ENCODE measurements around the gene FUT8. TPM values are rescaled to one million over a fixed set of nuclear protein-coding genes. Genes with fewer than 3 reads are reported as not detected.

The FUT8 gene
- total RNA-seq, 4 donors from 2014 or later: 7.9 to 27.5 (median 12.8) TPM

DNA sequence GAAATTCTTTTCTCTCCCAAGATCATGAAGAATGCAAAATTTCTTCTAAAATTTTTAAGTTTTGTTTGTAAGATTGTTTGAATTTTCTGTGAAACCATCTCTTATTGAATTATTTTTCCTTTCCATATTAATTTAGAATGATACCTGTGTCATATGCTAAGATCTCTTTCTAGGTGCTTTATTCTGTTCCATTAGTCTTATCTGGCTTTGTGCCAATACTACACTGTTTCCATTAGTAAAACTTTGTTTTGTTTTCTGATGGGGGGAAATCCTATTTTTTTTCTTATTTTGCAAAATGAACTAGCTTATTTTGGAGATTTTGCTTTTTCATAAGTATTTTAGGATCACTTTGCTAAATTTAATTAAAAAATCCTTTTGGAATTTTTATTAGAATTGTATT is 193.9 kb downstream of the FUT8 start:
- intact Hi-C loops (cut with DNase I; ENCODE audit: low total_unique reads) (no loop called here), in situ Hi-C loops (cut with MboI; ENCODE audit: low pct_ligation_motif_present in 1 of 4, low pct_unique_long_range_greater_than_20kb in 1 of 4, low sequenced_read_pairs in 3 of 4) (no loop called here)
- no peaks in the 10 kb centered on the region for H3K9me3 ChIP-seq
- H3K27me3 ChIP-seq: no peaks in the 10 kb centered on the region
- DNase-seq: no peak
- H3K4me1 ChIP-seq: peaks cover 0 to 5% (median 0%) of the 10 kb centered on the region in 4 donors
- TF ChIP-seq POLR2A (IDR thresholded peaks at IDR 0.05) (no peak), EP300 (IDR thresholded peaks at IDR 0.05; ENCODE audit: low read depth) (no peak), POLR2AphosphoS5 (IDR thresholded peaks at IDR 0.05) (no peak)
- TF ChIP-seq, protein P1, sequence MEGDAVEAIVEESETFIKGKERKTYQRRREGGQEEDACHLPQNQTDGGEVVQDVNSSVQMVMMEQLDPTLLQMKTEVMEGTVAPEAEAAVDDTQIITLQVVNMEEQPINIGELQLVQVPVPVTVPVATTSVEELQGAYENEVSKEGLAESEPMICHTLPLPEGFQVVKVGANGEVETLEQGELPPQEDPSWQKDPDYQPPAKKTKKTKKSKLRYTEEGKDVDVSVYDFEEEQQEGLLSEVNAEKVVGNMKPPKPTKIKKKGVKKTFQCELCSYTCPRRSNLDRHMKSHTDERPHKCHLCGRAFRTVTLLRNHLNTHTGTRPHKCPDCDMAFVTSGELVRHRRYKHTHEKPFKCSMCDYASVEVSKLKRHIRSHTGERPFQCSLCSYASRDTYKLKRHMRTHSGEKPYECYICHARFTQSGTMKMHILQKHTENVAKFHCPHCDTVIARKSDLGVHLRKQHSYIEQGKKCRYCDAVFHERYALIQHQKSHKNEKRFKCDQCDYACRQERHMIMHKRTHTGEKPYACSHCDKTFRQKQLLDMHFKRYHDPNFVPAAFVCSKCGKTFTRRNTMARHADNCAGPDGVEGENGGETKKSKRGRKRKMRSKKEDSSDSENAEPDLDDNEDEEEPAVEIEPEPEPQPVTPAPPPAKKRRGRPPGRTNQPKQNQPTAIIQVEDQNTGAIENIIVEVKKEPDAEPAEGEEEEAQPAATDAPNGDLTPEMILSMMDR (IDR thresholded peaks at IDR 0.05): no peak
- H3K27ac ChIP-seq: no peak overlapping the region
- H3K36me3 ChIP-seq: no peaks in the 10 kb centered on the region
- H3K4me3 ChIP-seq: no peak overlapping the region

- 97 to 99% methylated on average over 3 of the region's 3 CpGs for WGBS, 2 donors (ENCODE audit: low coverage in 1 of 2)
These were observed 200.7 kb downstream of the FUT8 start for GRCh38 chr14:65613131-65613650.

GRCh38 chr14:65618996-65619395 is 206.5 kb downstream of the FUT8 start:
- in situ Hi-C loops (cut with MboI; ENCODE audit: low pct_ligation_motif_present in 1 of 4, low pct_unique_long_range_greater_than_20kb in 1 of 4, low sequenced_read_pairs in 3 of 4) (no loop called here), intact Hi-C loops (cut with DNase I; ENCODE audit: low total_unique reads) (no loop called here)
- Histone ChIP-seq H3K36me3 (no peaks in the 10 kb centered on the region), H3K4me3 (no peak overlapping the region), H3K9me3 (no peaks in the 10 kb centered on the region), H3K27ac (no peak overlapping the region), H3K4me1 (no peaks in the 10 kb centered on the region), H3K27me3 (no peaks in the 10 kb centered on the region)
- WGBS, 2 donors (ENCODE audit: low coverage in 1 of 2): 84 to 100% methylated on average over 1 to 3 of the region's 3 CpGs
- TF ChIP-seq EP300 (IDR thresholded peaks at IDR 0.05; ENCODE audit: low read depth): no peak
- TF ChIP-seq POLR2A (IDR thresholded peaks at IDR 0.05): no peak
- TF ChIP-seq, protein P1 (IDR thresholded peaks at IDR 0.05): no peak
- no peak for TF ChIP-seq POLR2AphosphoS5 (IDR thresholded peaks at IDR 0.05)
- no peak for DNase-seq

More at GRCh38 chr14:65613131-65613650, 200.7 kb downstream of the FUT8 start:
- Histone ChIP-seq H3K4me1 (no peaks in the 10 kb centered on the region), H3K27ac (no peak overlapping the region), H3K9me3 (no peaks in the 10 kb centered on the region), H3K4me3 (no peak overlapping the region), H3K27me3 (no peaks in the 10 kb centered on the region), H3K36me3 (no peaks in the 10 kb centered on the region)
- no peak for DNase-seq
- TF ChIP-seq EP300 (IDR thresholded peaks at IDR 0.05; ENCODE audit: low read depth) (no peak), POLR2A (IDR thresholded peaks at IDR 0.05) (no peak), POLR2AphosphoS5 (IDR thresholded peaks at IDR 0.05) (no peak)
- TF ChIP-seq, protein P1 (IDR thresholded peaks at IDR 0.05): no peak
- in situ Hi-C loops (cut with MboI; ENCODE audit: low pct_ligation_motif_present in 1 of 4, low pct_unique_long_range_greater_than_20kb in 1 of 4, low sequenced_read_pairs in 3 of 4): no loop called here
- intact Hi-C loops (cut with DNase I; ENCODE audit: low total_unique reads): no loop called here

GRCh38 chr14:65620195-65620594 is 207.7 kb downstream of the FUT8 start:
- Histone ChIP-seq H3K4me1 (no peaks in the 10 kb centered on the region), H3K27ac (no peak overlapping the region), H3K4me3 (no peak overlapping the region), H3K36me3 (no peaks in the 10 kb centered on the region), H3K9me3 (no peaks in the 10 kb centered on the region), H3K27me3 (no peaks in the 10 kb centered on the region)
- in situ Hi-C loops (cut with MboI; ENCODE audit: low pct_ligation_motif_present in 1 of 4, low pct_unique_long_range_greater_than_20kb in 1 of 4, low sequenced_read_pairs in 3 of 4): no loop called here
- intact Hi-C loops (cut with DNase I; ENCODE audit: low total_unique reads): no loop called here
- TF ChIP-seq, protein P1 (IDR thresholded peaks at IDR 0.05): no peak
- TF ChIP-seq POLR2A (IDR thresholded peaks at IDR 0.05): no peak
- no peak for TF ChIP-seq POLR2AphosphoS5 (IDR thresholded peaks at IDR 0.05)
- no peak for TF ChIP-seq EP300 (IDR thresholded peaks at IDR 0.05; ENCODE audit: low read depth)
- no peak for DNase-seq
